GM19438 (cell line): ENCODE data around the gene ICAM5.
A peak's percentile ranks its signal among the peaks of the same experiment; 100 is the strongest.
"Not testable (repeated sequence)": the region's sequence is repeated elsewhere in the genome, so short reads cannot be mapped to it uniquely, and the experiment has no call there.

Experiments used
- ATAC-seq: cut with Tn5 transposase; IDR thresholded peaks from one replicate; pipeline ENCODE4 v1.9.1; 2021; ENCODE audit warnings: low read depth; ENCODE audit not compliant: unreplicated experiment

ICAM5 gene, protein sequence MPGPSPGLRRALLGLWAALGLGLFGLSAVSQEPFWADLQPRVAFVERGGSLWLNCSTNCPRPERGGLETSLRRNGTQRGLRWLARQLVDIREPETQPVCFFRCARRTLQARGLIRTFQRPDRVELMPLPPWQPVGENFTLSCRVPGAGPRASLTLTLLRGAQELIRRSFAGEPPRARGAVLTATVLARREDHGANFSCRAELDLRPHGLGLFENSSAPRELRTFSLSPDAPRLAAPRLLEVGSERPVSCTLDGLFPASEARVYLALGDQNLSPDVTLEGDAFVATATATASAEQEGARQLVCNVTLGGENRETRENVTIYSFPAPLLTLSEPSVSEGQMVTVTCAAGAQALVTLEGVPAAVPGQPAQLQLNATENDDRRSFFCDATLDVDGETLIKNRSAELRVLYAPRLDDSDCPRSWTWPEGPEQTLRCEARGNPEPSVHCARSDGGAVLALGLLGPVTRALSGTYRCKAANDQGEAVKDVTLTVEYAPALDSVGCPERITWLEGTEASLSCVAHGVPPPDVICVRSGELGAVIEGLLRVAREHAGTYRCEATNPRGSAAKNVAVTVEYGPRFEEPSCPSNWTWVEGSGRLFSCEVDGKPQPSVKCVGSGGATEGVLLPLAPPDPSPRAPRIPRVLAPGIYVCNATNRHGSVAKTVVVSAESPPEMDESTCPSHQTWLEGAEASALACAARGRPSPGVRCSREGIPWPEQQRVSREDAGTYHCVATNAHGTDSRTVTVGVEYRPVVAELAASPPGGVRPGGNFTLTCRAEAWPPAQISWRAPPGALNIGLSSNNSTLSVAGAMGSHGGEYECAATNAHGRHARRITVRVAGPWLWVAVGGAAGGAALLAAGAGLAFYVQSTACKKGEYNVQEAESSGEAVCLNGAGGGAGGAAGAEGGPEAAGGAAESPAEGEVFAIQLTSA

DNA sequence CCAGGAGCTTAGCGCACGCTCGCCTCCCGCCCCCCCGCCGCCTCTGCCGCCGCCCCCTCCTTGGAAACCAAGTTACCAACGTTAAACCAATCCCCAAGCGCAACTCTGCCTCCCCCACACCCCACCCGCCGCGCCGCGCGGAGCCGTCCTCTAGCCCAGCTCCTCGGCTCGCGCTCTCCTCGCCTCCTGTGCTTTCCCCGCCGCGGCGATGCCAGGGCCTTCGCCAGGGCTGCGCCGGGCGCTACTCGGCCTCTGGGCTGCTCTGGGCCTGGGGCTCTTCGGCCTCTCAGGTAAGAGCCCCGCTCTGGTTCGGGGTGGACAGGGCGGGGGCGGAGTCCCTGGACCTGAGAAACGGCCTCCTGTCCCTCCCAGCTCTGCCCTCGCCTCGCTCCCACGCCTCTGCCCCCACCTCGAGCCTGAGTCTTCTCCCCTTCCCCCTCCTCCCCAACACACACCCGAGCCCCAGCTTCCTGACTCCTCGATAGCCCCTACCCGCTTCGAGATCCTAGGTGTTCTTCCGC lies at the start of gene ICAM5:
ICAM5 (plus strand) TSS at position 117 of the 521 bp plus-strand sequence; CDS start at position 209, 92 bp downstream.
- no peak for ATAC-seq

DNA sequence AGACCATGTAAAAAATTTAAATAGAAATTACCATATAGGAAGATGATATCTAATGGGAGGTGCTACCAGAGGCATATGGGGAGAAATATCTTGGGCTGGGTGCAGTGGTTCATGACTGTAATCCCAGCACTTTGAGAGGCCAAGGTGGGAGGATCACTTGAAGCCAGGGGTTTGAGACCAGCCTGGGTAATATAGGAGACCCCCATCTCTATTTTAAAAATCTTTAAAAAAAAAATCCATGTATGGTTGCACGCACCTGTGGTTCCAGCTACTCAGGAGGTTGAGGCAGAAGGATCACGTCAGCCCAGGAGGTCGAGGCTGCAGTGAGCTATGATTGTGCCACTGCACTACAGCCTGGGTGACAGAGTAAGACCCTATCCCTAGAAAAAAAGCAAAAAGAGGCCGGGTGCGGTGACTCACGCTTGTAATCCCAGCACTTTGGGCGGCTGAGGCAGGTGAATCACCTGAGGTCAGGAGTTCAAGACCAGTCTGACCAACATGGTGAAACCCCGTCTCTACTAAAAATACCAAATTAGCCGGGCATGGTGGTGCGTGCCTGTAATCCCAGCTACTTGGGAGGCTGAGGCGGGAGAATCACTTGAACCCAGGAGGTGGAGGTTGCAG lies 47.8 kb upstream of the ICAM5 start:
- not testable (repeated sequence) for ATAC-seq

DNA sequence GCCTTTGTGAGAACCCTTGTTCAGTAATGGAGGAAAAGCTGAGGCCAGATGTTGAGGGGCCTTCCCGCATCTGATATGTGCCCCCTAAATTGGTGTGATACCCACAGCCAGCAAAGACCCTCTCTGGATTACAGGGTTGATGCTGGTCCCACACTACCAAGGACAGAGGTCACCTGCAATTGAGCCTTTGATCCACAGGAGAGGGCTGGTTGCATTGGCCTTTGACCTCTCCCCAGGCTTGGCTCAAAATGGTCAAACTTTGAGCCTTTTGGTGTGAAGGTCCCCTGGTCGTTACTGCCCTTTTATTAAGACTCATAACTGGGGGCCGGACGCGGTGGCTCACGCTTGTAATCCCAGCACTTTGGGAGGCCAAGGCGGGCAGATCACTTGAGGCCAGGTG lies 46.1 kb upstream of the ICAM5 start:
- no peak for ATAC-seq

DNA sequence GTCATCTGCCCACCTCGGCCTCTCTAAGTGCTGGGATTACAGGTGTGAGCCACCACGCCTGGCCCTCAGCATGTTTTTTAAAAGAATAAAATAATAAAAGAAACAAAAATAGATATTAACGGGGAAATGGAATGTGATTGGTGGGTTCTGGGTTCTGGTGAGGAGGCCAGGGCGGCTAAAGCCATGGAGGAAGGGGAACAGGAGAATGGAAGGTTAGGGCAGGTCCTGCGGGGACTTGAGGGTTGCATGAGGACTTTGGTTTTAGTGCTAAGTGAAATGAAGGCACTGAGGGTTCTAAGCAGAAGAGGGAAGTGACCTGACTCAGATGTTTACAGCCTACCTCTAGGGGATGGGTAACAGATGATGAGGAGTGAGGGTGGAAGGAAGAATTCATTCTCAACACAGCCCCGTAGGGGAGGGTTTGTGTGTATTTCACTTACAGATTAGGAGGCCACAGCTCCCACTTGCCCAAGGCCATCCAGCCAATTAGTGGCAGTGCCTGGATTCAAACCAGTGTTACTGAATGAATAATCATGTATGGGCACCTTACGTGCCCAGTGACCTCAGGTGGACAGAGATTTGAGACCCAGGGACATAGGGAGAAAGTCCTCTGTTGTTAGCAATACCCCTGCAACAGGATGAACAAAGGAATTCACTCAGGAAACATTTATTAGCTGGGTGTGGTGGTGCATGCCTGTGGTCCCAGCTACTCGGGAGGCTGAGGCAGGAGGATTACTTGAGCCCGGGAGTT lies 44.4 kb upstream of the ICAM5 start:
- ATAC-seq, result no peak

DNA sequence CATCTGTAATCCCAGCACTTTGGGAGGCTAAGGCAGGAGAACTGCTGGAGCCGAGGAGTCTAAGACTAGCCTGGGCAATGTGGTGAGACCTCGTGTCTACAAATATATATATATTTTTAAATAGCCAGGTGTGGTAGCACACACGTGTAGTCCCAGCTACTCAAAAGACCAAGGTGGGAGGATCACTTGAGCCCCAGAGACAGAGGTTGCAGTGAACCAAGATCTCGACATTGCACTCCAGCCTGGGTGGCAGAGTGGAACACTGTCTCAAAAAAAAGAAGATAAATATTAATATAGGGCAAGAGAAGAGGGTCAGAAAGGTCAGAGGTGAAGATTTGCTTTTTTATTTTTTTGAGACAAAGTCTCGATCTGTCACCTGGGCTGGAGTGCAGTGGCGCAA lies 43.2 kb upstream of the ICAM5 start:
- no peak for ATAC-seq

DNA sequence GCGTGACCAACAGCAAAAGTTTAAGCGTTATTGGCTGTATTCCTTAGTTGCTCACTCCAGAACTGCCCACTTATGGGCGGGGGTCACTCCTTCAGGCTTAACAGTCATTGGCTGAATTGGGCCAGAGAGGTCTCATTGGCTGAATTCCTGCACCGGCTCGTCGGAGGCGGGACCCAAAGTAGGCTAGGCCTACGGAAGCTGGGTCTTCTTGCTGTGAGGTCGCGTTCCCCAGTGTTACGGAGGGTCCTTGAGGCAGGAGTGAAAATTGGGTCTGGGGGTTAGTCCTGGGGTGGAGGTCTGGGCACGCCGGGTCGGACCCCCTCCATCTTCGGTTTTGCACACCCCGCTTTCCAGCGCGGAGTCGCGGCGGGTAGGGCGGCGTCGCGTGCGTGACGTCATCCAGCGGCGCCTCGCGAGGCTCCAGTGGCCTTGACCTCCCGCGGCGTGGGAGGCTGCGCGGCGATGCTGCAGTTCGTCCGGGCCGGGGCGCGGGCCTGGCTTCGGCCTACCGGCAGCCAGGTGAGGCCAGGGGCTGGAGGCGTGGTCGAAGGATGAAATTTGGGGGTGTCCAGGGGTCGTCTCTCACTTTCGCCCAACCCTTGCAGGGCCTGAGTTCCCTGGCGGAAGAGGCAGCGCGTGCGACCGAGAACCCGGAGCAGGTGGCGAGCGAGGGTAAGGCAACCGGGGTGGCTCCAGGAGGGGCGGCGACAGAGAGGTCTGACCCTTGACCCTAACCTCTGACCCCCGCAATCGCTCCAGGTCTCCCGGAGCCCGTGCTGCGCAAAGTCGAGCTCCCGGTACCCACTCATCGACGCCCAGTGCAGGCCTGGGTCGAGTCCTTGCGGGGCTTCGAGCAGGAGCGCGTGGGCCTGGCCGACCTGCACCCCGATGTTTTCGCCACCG lies 37.7 kb upstream of the ICAM5 start, which contains the start of gene MRPL4:
MRPL4 (plus strand) TSS at position 423 of the 903 bp plus-strand sequence; CDS start at position 463, 40 bp downstream.
- ATAC-seq, result peak; percentile 74

DNA sequence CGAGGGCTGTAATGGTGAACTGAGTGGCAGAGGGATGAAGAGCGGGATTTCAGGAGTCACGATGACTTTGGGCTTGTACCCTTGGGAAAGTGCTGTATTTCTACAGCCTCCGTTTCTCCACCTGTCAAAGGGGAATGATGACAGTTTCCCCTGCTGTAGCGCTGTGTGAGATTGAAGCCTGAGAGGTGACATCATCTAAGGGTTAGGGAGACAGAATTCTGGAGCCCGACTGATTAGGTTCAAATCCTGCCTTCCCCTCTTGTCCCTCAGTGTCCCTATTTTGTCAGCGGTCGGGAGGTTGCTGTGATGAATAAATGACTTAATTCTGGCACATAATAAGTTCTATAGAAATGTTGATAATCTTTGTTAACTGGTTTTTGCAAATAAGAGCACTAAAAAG lies 37.0 kb upstream of the ICAM5 start:
- ATAC-seq, result no peak

DNA sequence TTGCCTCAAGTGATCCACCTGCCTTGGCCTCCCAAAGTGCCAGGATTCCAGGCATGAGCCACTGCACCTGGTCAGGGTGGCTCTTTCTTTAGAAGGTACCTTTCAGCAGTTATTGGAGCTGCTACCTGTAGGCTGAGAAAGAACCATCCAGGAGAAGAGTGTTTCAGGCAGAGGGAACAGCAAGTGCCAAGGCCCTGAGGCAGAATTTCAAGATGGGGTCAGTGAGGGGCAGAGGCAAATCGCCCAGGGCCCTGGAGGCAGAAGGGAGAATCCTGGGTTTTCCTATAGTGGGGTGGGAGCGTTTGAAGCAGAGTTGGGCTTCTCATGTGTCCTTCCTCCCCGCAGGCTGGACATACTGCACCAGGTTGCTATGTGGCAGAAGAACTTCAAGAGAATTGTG lies 35.5 kb upstream of the ICAM5 start:
- no peak for ATAC-seq

DNA sequence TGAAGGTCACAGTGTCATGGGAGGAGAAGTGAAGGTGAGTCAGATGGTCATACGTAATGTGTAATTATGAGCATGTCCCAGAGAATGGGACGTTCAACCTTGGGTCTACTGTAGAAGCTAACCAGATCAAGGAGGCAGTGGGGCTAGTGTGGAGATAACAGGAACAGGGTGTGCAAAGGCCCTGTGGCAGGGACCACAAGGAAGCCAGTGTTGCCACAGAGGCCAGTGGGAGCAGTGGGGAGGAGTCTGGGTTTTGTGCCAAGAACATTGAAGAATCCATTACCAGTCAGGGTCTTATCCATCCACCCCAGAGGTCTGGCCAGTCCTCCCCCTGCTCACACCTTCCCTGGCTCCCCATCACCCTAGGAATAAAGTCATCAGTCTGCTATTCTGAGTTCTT lies 34.4 kb upstream of the ICAM5 start:
- no peak for ATAC-seq

DNA sequence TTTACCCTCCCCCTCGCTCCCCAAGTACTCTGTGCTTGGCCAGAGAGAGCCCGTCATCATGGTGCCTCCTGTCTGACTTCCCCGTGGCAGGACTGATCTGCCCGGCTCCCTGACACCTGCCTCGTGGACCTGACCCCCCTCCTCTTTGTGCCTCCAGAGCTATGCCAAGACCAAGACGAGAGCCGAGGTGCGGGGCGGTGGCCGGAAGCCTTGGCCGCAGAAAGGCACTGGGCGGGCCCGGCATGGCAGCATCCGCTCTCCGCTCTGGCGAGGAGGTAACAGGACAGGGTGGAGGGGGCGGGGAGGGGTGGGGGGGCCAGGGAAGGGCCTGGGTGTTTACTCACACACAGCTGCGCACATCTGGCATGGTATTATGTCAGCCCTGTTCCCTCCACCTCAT lies 33.2 kb upstream of the ICAM5 start:
- no peak for ATAC-seq

DNA sequence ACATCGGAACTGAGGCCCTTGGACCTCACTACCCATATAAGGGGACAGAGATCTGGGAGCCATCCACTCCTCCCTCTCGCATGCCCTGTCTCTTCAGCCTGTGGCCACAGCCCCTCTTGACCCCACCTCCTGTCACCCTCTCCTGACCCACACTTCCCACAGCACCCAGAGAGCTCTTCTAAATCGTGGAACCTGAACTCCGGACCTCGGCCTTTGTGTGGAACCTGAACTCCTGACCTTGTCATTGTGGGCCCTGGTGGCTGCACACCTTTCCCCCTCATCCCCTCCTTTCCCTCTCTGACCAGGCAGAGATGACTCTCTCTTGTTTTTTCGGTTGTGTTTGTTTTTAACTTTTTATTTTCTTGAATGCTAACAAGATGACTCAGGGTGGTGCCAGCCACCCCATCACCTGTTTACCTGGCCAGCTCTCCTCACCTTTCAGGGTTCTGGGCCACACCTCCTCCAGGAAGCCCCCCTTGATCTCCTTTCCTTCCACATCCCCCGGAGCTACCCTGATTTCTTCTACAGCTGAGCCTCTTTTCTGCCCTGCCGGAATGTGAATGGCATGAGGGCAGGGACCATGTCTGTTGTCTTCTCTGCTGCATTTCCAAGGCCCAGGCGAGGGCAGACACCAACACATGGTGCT lies 32.7 kb upstream of the ICAM5 start:
- ATAC-seq, result no peak

DNA sequence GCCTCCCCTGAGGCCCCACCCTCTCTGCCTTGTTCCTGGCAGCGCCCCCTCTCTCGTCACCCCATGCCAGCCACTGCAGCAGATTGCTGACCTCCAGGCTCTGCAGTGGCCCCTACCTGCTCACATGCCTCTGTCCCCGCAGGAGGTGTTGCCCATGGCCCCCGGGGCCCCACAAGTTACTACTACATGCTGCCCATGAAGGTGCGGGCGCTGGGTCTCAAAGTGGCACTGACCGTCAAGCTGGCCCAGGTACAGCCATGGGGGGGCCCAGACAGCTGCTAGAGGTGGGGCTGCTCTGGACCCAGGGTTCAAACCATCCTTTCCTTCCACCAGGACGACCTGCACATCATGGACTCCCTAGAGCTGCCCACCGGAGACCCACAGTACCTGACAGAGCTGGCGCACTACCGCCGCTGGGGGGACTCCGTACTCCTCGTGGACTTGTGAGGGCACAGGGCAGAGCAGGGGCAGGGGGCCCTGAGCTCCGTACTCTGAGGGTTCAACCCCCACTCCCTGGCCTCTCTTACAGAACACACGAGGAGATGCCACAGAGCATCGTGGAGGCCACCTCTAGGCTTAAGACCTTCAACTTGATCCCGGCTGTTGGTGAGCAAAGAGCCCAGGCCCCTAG lies 31.6 kb upstream of the ICAM5 start:
- no peak for ATAC-seq

DNA sequence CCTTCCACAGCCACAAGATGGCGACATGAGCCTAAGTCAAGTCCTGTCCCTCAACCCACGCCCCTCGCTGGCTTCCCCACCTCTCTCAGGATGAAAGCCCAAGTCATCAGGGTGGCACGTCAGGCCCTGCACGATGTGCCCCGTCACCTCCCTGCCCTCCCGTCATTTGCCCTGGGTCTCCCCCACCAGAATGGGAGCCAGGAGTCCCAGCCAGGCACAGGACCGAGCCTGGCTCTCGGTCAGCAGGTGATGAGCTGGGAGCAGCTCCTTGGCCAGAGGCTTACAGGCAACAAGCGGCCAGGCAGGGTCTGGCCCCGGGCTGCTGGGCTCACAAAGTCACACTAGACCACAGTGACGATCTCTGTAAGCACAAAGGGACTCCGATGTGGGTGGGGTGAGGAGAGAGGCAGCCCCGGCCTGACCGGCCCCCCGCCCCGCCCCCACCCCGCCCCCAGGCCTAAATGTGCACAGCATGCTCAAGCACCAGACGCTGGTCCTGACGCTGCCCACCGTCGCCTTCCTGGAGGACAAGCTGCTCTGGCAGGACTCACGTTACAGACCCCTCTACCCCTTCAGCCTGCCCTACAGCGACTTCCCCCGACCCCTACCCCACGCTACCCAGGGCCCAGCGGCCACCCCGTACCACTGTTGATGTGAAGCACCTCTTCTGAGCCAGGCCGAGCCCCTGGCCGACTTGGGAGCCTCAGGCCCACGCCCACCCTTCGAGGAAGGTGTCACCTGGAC lies 30.4 kb upstream of the ICAM5 start:
- no peak for ATAC-seq

DNA sequence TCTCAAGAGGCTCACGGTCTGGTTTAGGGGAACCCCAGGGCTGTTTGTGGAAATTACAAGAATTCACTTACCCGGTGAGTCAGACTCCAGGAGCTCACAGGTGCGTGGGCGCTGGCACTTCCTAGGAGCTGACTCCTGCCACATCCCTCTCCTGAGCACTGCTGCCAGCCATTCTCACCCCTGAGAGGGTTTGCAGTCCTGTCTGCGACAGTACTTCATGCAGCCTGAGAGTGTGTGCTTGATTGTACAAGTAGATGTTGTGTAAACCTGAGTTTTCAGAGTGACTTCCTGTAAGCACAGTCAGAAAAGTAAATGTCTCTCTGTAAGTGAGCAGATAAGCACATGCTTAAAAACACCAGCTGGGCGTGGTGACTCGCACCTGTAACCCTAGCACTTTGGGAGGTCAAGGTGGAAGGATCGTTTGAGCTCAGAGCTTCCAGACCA lies 29.6 kb upstream of the ICAM5 start:
- ATAC-seq, result no peak

DNA sequence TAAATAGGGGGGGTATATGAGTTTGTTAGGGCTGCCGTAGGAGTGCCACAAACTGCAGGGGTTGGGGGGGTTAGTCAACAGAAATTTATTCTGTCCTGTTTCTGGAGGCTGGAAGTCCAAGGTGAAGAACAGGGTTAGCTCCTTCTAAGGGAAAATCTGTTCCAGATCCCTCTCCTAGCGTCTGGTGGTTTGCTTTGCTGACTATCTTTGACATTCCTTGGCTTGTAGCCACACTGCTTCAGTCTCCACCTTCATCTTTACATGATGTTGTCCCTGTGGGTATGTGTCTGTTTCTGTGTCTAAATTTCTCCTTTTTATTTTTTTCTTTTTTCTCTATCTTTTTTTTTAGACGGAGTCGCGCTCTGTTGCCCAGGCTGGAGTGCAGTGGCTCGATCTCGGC lies 27.0 kb upstream of the ICAM5 start:
- no peak for ATAC-seq

DNA sequence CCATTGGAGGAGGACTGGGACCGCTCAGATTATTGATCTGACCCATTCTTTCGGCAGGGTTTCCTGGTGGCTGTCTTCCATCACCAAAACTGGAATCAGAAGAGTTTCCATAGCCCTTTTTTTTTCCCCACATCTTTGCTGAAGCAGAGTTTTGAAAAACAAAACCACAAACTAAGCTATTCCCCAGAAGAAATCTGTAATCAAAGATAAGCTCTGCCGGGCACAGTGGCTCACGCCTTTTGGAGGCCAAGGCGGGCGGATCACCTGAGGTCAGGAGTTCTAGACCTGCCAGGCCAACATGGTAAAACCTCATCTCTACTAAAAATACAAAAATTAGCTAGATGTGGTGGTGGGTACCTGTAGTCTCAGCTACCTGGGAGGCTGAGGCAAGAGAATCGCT lies 23.0 kb upstream of the ICAM5 start:
- ATAC-seq, result no peak

DNA sequence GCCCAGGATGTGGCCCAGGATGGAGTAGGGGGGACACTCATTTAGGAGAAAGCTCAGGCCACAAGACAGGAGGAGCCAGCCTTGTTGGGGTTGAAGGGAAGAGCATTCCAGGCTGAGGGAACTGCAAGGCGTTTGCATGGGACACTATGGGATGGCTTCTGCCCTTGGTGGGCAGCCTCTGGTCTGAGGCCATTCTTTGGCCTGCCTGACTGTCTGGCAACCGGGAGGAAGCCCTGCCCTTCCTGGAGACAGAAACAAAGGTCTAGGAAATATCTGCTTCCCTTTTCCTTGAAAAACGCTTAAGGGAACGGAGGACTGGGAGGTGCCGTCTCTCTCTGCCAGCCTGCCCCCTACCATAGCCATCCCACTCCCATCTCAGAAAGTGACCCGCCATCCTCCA lies 21.7 kb upstream of the ICAM5 start:
- no peak for ATAC-seq
